ENCODE measurements around the gene IVNS1ABP. TPM values are rescaled to one million over a fixed set of nuclear protein-coding genes. Genes with fewer than 3 reads are reported as not detected.
A peak's percentile ranks its signal among the peaks of the same experiment; 100 is the strongest.

Gene IVNS1ABP
- total and polyA plus RNA-seq, 10 of the 15 experiments (the other 5 are each of a cell fraction or from before 2014, with no cell fraction given): 19.2 to 154 (median 43.9) TPM

DNA sequence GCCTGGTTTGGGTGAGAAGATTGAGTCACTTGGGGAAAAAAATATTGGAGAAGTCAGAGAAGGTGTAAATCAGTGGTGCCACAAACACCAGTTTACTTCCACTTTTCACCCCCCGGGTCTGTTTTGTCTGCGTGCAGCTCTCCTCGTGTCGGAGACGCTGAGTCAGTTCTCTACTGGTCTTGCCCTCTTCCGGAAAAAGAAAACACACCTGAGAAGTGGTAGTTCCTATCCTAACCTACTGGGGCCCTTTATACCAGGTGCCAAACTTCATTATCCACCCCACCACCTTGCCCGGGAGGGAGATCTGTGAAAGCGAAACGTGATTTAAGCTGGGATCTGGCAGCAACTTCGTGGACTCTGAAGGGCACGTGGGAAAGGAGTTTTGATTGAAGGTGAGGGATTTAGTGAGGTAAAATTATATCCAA lies 855 bp upstream of the IVNS1ABP start:
- DNase-seq (ENCODE audit: low read depth, low spot score) (peak; percentile 76), FAIRE-seq (peak; percentile 35), ATAC-seq (peak; percentile 56)
- CTCF ChIA-PET: interaction anchor here (0.6 to 4.5 kb wide), 10 partner anchors 20 to 352 kb away, joined by 3 to 29 read pairs (median 3); no protein-coding TSS in a partner anchor
- H3K4me2 ChIP-seq (ENCODE audit: control insufficient read depth, insufficient read depth): peak overlapping the region; percentile 98
- no peaks in the 10 kb centered on the region for H3K36me3 ChIP-seq (ENCODE audit: control insufficient read depth in 2 of 2, insufficient read depth in 2 of 2, low read length in 1 of 2)
- in situ Hi-C loops (cut with MboI) (loop anchor here (25.0 kb wide), 1 partner anchor 1044 kb away; no protein-coding TSS in a partner anchor), intact Hi-C loops (cut with micrococcal nuclease; ENCODE audit: unreplicated experiment) (loop anchor here (1.0 to 5.0 kb wide), 10 partner anchors 11 to 319 kb away; partner anchors contain the start of genes RNF2, SWT1 and TRMT1L)
- peak overlapping the region; percentile 95 for H3K9ac ChIP-seq (ENCODE audit: control insufficient read depth, insufficient read depth, low read length)
- POLR2A ChIA-PET: interaction anchor here (0.6 to 3.1 kb wide), 7 partner anchors 19 to 91 kb away, joined by 3 to 14 read pairs (median 4); no protein-coding TSS in a partner anchor
- peak overlapping the region; percentile 93 for H2AFZ ChIP-seq (ENCODE audit: control insufficient read depth, low read depth, low read length)
- 8% methylated on average over 11 of the region's 11 CpGs for WGBS (ENCODE audit: insufficient coverage, insufficient replicate concordance, low lambda C conversion rate, missing lambda C conversion rate)
- H3K79me2 ChIP-seq (ENCODE audit: control insufficient read depth, insufficient read depth, low read length): peaks cover 43% of the 10 kb centered on the region
- no peaks in the 10 kb centered on the region; the same call in 2 of the 3 replicates for H3K9me3 ChIP-seq (replicated peaks; ENCODE audit: control insufficient read depth, insufficient read depth, low read length)
- H3K4me1 ChIP-seq (ENCODE audit: control insufficient read depth, insufficient read depth, low read length): no peaks in the 10 kb centered on the region; the same call in 1 of the 2 replicates
- RAD21 ChIA-PET (ENCODE audit: unreplicated experiment): interaction anchor here (0.5 to 4.7 kb wide), 14 partner anchors 15 to 568 kb away, joined by 3 to 52 read pairs (median 10); no protein-coding TSS in a partner anchor
- peak overlapping the region; percentile 76; the same call in 1 of the 2 replicates for H3K4me3 ChIP-seq
- no peaks in the 10 kb centered on the region; the same call in 1 of the 2 replicates for H4K20me1 ChIP-seq (ENCODE audit: control insufficient read depth, insufficient read depth)
- no peaks in the 10 kb centered on the region for H3K27me3 ChIP-seq (replicated peaks in 1 of 2; ENCODE audit: control insufficient read depth in 2 of 2, insufficient read depth in 2 of 2, low read length in 1 of 2)
- no TSS peak for BruUV-seq (replicated peaks)
- H3K27ac ChIP-seq (ENCODE audit: control insufficient read depth, insufficient read depth): peak overlapping the region; percentile 98
- SMC1A ChIA-PET (ENCODE audit: uncharacterized antibody, unreplicated experiment): interaction anchor here (0.8 to 6.2 kb wide), 15 partner anchors 15 to 352 kb away, joined by 3 to 54 read pairs (median 6); no protein-coding TSS in a partner anchor
- no peak for TF ChIP-seq SIX5 (IDR thresholded peaks at IDR 0.05; ENCODE audit: low read depth, low read length, severe bottlenecking)
- TF ChIP-seq MTA2 (IDR thresholded peaks at IDR 0.05; ENCODE audit: low read depth): peak; percentile 93
- TF ChIP-seq IKZF2 (IDR thresholded peaks at IDR 0.05): peak; percentile 91 to 92
- TF ChIP-seq, protein P1, sequence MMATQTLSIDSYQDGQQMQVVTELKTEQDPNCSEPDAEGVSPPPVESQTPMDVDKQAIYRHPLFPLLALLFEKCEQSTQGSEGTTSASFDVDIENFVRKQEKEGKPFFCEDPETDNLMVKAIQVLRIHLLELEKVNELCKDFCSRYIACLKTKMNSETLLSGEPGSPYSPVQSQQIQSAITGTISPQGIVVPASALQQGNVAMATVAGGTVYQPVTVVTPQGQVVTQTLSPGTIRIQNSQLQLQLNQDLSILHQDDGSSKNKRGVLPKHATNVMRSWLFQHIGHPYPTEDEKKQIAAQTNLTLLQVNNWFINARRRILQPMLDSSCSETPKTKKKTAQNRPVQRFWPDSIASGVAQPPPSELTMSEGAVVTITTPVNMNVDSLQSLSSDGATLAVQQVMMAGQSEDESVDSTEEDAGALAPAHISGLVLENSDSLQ (IDR thresholded peaks at IDR 0.05): no peak
- TF ChIP-seq NR2F1 (conservative IDR thresholded peaks at IDR 0.05): 0 out of 2 replicates have a peak, but pooled peaks have one; percentile 43
- TF ChIP-seq, protein P2, sequence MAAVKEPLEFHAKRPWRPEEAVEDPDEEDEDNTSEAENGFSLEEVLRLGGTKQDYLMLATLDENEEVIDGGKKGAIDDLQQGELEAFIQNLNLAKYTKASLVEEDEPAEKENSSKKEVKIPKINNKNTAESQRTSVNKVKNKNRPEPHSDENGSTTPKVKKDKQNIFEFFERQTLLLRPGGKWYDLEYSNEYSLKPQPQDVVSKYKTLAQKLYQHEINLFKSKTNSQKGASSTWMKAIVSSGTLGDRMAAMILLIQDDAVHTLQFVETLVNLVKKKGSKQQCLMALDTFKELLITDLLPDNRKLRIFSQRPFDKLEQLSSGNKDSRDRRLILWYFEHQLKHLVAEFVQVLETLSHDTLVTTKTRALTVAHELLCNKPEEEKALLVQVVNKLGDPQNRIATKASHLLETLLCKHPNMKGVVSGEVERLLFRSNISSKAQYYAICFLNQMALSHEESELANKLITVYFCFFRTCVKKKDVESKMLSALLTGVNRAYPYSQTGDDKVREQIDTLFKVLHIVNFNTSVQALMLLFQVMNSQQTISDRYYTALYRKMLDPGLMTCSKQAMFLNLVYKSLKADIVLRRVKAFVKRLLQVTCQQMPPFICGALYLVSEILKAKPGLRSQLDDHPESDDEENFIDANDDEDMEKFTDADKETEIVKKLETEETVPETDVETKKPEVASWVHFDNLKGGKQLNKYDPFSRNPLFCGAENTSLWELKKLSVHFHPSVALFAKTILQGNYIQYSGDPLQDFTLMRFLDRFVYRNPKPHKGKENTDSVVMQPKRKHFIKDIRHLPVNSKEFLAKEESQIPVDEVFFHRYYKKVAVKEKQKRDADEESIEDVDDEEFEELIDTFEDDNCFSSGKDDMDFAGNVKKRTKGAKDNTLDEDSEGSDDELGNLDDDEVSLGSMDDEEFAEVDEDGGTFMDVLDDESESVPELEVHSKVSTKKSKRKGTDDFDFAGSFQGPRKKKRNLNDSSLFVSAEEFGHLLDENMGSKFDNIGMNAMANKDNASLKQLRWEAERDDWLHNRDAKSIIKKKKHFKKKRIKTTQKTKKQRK (IDR thresholded peaks at IDR 0.05; ENCODE audit: low read depth, low read length): no peak
- TF ChIP-seq, protein P3, sequence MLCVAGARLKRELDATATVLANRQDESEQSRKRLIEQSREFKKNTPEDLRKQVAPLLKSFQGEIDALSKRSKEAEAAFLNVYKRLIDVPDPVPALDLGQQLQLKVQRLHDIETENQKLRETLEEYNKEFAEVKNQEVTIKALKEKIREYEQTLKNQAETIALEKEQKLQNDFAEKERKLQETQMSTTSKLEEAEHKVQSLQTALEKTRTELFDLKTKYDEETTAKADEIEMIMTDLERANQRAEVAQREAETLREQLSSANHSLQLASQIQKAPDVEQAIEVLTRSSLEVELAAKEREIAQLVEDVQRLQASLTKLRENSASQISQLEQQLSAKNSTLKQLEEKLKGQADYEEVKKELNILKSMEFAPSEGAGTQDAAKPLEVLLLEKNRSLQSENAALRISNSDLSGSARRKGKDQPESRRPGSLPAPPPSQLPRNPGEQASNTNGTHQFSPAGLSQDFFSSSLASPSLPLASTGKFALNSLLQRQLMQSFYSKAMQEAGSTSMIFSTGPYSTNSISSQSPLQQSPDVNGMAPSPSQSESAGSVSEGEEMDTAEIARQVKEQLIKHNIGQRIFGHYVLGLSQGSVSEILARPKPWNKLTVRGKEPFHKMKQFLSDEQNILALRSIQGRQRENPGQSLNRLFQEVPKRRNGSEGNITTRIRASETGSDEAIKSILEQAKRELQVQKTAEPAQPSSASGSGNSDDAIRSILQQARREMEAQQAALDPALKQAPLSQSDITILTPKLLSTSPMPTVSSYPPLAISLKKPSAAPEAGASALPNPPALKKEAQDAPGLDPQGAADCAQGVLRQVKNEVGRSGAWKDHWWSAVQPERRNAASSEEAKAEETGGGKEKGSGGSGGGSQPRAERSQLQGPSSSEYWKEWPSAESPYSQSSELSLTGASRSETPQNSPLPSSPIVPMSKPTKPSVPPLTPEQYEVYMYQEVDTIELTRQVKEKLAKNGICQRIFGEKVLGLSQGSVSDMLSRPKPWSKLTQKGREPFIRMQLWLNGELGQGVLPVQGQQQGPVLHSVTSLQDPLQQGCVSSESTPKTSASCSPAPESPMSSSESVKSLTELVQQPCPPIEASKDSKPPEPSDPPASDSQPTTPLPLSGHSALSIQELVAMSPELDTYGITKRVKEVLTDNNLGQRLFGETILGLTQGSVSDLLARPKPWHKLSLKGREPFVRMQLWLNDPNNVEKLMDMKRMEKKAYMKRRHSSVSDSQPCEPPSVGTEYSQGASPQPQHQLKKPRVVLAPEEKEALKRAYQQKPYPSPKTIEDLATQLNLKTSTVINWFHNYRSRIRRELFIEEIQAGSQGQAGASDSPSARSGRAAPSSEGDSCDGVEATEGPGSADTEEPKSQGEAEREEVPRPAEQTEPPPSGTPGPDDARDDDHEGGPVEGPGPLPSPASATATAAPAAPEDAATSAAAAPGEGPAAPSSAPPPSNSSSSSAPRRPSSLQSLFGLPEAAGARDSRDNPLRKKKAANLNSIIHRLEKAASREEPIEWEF (IDR thresholded peaks at IDR 0.05; ENCODE audit: insufficient replicate concordance, low read depth, low read length): no peak
- TF ChIP-seq NFIC (IDR thresholded peaks at IDR 0.05; ENCODE audit: low read depth, low read length): peak; percentile 79
- no peak for TF ChIP-seq ZNF207 (IDR thresholded peaks at IDR 0.05; ENCODE audit: borderline replicate concordance)
- no peak for TF ChIP-seq SIN3A (IDR thresholded peaks at IDR 0.05; ENCODE audit: low read depth, low read length)
- TF ChIP-seq POLR2AphosphoS2 (IDR thresholded peaks at IDR 0.05; ENCODE audit: low read depth, low read length): 0 out of 2 replicates have a peak, but pooled peaks have one; percentile 9
- no peak for TF ChIP-seq LARP7 (IDR thresholded peaks at IDR 0.05)
- TF ChIP-seq HDAC2 (IDR thresholded peaks at IDR 0.05): no peak

Measured in GM12878 (cell line).